HG03066 (cell line): Measurements from ENCODE around the gene EGFR.

Experiments used
- ATAC-seq: cut with Tn5 transposase; IDR thresholded peaks from one replicate; pipeline ENCODE4 v1.9.1; 2021; ENCODE audit warnings: low read depth; ENCODE audit not compliant: unreplicated experiment

EGFR gene

DNA sequence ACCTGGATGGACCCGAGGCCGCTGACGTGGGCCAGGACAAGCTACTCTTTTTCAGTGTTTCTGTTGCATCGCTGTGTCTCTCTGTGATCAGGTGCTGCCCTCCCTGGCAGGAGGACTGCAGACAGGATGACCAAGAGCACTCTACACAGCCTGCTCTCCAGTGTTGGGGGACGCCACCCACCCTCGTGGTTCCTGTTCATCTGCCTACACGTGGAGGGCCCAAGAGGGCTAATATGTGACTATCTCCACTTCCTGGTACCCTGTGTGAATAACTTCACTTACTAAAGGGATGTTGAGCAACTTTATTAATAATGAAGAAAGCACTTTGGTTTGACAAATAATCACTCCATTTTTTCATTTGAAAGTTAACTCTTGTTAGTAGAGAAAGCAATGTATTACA is 101.3 kb downstream of the EGFR start:
- ATAC-seq, result no peak

DNA sequence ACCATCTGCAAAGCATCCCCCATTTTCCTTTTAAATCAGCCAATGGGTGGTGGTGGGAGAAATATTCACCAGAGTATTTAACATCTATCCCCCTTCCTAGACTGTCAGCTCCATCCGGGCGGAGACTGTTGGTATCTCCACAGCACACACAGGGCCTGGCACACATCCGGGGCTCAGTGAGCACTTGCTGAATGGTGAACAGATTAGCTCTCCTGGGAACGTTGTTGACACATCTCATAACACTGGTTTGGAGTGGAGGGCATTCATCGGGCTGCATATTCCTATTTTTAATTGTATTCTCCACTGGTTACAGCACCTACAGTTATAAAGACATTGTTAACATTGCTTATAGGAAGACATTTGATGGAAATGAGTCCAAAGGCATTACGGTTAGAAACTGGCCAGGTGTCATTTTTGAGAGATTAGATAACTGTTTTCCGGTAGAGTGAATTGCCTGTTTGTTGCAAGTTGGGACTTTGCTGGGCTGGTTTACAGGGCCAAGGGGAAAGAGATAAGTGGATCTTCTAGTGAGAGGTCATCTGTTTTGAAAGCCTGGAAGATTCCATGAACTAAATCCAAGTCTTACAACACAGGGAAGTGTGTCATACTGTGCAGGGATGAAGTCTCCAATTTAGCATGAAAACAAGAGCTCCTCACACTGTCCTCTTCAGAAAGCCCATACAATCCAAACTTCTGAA is 101.8 kb downstream of the EGFR start:
- ATAC-seq, result no peak

DNA sequence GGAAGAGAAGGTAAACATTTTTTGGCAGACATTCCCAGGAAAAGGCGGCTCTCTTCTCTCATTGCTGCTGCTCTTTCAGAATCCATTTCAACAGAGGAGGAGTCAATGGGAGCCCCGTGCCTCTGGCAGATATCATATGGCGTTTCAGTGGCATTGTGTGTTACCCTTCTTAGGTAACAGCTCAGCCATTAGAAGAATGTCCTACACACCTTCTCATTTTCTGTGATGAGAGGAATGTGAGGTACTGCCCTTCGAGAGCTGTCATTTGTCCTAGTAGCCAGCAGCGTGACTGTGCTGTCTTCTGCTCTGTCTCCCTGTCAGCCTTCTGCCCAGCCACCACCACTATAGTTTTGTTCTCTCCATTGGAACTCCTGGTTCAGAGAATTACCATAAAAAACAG is 102.4 kb downstream of the EGFR start:
- ATAC-seq, result no peak

DNA sequence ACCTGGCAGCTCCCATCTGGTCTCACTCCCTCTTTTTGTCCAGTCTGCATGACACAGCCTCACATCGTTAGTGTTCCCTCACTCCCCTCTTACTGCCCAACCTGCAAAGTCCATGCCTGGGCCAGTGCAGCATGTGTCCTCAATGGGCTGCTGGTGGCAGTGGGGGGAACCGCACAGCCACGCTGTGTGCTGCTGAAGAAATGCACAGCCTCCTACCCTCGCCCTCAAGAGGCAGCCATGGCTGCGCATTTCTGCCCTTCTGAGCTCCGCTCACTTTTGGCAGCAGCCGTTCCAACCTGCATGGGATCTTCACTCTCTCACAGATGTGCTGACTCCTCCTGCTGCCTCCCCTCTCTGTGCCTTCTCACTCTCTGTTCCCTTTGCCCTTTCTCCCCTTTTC is 103.4 kb downstream of the EGFR start:
- no peak for ATAC-seq

DNA sequence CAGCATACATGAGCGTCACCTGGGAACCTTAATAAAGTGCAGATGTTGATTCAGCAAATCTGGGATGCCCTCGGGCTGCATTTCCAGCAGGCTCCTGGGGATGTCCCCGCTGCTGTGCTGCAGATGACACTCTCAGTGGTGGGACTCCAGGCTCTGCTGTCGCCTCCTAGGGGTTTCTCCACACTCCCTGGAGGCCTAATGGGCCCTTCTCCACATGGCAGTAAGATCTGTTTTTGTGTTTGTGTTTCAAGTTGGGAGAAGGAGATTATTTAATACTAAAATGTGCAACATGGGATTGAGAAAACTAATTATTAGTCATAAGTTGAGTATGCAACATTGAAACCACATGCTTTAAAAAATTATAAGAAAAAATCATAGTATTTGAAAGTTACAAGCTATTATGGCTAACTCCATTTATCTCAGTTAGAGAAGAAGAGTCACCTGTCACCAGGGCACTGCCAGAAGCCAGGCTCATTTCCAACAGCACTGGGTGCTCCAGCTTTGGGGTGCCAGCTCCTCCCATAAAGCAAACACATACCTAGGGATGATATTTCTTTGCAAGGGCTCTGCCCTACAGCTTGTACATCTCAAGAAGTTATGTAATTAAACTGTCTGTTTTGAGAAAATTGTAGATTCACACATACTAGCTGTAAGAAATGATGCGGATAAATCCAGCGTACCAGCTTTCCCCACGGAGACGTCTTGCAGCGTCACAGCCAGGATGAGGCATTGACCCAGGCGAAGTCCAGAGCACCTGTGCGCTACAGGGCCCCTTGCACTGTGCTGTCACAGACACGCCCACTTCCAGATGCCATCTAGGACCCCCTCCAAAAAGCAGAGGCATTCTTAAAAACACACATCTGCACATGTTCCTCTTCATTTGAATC is 106.4 kb downstream of the EGFR start:
- no peak for ATAC-seq

DNA sequence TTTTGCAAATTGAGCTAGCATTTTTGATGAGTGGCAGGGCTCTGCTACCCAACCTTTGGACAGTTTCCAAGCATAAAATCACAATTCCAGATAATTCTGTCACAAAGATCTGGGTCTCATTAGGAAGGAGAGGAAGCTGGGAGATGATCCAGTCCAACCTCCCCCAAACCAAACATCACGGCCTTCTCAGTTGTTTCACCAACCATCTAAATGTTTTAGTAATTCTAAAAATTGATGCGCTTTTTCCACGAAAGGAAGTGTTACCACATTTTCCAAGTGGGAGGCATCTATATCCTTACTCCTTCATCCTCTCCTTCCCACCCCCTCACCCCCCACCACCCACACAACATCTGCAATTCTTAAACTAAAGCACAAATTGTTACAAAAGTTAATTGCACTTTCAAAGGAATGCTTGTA is 108.3 kb downstream of the EGFR start:
- ATAC-seq, result no peak

DNA sequence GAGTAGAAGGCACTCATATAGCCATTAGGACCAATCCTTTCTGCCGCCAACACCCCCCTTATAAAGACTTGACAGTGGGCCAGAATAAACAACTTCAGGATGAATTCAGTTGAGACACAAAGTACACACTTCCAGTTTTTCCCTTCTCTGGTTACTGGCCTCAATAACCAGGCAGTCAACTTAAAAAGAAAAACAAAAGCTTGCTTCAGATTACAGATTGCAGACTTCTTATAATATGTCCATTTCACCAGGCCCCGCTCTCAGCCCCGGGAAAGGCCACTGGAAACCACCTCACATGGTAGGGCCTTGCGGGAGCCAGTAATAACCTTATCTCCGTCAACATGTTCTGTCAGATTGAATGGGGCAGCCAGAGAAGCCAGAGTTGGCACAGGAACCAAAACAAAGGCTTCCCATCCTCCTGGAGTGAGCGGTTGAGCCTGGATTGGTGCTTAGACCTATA is 108.8 kb downstream of the EGFR start:
- no peak for ATAC-seq

DNA sequence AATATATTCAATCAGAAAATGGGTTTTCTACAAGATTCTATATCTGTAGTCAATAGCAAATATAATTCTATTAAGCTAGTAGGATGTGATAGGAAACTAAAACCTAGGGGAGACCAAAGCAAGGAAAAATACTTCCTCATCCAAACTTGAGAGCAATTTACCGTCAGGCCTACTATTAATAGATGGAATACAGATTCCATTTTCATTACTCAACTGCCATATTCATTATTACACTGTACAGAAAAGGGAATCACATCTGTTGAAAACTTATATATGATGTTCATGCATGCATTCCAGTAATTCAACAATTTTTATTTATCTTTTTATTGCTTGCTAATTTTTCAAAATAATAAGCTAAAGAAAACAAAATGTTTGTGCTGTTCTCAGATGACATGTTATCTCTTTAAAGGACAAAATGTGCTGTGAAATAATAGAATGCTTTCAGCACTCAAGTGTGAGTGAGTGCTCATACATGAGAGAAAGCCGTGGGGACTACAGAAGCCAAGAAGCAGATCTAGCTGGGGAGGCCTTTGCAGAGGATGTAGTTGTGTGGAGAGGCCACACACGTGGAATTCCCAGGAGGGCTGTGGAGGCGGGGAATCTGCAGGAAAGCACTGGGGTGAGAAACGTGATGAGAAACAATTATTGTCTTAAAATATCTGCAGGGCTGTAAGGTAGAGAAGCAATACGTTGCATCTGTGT is 110.0 kb downstream of the EGFR start:
- ATAC-seq, result no peak

DNA sequence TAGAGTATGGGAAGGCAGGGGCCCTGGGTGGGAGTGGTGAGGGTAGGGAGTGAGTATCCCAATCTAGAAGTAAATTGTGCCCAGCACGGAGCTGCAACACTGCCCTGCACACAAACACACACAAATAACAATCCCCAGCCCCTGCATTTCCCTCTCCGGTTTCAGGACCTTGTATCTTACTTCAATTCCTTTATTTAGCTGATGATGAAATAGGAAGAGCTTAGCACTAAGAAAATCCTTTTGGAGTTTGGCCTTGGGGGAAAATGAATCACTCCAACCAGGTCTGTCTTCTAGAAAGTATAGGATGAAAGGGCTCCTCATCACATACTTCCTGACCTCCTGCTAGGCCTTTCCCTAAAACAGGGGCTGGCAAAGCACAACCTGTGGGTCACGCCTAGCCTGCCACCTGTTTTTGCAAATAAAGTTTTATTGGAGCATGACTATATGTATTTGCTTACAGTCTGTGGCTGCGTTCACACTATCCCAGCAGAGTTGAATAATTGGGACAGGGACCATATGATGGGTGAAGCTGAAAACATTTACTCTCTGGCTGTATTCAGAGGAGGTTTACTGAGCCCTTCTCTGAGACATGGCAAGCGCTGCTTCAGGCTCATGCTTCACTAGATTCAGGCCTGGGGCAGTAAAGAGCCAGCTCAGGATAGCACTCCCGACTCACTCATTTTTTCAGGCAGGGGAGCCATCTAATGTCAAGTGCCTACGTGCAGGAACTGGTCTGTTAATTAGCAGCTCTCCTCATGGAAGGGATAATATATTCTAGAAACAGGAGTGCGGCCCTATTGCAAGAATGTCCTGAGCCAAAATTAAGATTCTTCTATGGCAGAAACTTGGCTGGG is 111.0 kb downstream of the EGFR start:
- ATAC-seq, result no peak

DNA sequence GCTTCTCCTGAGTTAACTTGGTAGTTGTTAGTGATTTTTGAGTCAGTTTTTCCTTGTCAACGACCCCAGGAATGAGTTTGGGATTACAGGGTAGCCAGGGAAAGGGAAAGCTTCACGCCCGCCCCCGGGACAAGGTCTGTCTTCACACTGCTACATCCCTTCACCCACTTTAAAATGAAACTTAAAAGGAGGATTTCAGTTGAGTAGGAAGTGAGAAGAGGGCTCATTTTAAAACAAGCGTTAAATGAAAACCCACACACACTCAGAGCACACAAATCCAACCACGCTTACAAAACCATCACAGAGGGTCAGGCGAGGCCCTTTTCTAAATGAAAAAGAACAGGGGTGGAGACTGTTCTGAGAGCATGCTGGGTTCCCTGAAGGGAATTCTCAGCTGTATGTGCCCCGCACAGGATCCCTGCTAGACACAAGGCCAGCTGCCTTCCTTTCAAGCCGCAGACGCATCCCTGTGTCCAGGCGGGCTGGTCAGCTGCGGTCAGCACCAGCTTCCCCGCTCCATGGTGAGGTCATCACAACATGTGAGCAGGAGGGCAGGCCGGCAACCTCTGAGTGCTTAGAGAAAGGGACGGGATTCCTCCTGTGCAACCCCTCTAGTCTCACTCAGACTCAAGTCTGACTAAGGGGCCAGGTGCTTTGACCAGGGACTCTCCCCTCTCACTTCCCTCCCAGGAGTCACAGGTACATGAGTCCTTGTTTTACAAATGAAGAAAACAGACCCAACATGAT is 111.8 kb downstream of the EGFR start:
- no peak for ATAC-seq

DNA sequence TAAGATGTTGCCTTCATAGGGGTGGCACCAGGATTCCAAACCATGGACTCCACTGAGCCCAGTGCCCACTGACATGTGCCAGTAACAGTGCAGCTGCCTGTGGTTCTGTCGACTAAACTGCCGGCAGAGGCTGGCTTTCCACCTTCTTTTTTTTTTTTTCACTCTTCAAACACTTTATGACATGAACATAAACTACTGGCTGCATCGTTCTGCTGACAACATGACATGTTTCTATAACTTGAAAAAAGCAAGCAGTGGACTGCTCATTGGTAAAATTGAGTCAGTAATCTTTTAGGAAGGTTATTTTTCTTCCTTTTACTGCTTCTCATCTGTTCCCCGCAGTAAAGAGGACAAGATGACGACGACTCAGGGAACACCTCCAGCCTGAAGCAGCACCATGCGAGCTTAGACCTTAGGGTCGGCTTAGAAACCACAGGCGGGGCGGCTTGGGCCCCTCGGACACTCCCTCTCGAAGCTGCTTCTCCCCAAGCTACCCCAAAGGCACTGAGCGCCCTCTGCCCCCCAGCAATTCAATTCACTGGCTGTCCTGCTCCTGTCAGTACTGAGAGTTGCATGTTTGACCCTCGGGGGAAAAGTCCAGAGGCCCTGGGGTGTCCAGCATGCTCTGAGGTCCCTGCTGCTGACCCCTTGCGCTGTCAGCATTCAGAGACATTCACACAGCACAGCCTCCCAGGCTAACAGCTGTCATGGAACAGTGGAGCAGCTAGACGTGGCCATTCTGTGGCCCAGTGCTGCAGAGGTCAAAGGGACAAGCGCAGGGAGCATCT is 112.5 kb downstream of the EGFR start:
- no peak for ATAC-seq

DNA sequence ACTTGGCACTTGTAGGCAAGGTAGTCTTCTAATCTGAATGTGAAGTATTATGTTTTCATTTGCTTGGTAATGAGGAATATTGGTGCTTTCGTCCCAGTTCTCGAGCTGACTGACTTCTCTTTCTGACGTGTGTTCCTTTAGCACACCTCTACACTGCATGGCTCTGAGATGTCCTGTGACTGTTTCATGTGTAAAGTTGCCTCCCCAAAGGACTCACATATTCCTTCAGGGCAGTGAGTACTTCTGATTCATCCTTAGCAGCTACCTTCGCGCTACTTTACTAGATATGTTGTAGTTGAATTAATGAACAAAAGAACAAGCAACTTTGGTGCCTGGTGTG is 113.7 kb downstream of the EGFR start:
- no peak for ATAC-seq

DNA sequence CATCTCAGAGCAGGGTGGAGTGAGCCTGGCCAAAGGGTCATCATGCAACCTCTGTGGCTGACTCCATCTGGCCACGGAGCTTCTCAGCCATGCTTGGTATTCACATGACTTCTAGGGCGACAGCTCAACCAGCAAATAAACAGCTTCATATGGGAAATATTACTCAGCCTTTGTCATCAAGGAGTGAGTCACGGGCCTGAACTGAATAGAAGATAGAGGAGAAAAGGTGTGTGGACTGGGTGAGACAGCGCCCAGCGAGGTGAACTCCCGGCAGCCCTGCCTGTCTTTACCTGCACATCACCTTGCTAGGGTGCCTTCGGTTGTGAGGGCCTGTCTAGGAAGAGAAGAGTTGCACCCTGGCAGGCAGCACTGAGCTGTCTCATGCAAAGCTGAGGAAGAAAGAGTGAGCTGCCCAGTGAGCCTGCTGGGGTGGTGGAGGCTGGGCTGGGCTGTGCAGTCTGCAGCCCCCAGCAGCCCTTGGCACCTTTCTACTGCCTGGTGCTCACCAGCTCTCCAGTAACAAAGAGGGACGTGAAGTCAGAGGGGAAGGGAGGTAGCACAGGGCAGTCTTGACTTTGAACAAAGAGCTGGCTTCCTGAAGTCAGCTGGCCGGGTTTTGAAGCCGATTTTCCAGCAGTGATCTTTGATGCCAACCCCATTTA is 114.2 kb downstream of the EGFR start:
- no peak for ATAC-seq

DNA sequence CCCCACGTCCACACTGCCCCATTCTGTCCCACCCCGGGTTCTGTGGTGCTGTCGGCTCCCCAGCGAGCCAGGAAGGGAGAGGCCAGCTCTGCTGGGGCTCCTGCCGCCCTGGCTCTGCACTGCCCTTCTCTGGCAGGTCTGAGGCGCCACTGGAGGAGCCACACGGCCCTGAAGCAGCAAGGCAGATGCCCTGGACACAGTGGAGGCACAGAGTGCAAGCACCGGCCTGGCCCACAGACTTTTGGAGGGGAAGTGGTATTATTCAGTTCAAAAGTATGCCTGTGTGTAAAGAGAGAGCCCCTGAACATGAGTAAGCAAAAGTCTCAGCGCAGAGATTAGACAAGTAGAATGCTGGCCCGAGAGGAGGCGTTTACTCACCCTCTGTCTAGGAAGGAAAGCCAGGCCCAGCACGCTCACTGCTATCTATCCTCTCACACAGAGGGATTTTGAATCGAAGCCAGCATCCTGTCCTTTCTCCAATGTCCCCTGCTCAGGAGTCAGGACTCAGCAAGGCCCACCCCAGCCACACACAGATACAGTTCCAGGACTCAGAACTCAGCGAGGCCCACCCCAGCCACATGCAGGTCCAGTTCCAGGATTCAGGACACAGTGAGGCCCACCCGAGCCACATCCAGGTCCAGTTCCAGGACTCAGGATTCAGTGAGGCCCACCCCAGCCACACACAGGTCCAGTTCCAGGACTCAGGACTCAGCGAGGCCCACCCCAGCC is 115.0 kb downstream of the EGFR start:
- no peak for ATAC-seq

DNA sequence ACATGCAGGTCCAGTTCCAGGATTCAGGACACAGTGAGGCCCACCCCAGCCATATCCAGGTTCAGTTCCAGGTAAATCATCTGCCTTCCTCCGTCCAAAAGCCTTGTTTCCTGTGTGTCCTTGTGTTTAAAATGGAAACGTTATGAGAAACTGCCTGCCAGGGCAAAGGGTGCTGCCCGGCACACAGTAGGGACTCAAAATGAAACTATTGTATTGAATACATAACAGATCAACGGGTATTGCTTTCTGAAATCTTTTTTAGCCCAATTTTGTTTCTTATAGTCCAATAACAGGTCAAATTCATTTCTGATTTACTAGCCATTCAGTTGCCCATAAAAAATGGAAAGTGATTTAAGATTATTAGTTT is 115.5 kb downstream of the EGFR start:
- no peak for ATAC-seq

DNA sequence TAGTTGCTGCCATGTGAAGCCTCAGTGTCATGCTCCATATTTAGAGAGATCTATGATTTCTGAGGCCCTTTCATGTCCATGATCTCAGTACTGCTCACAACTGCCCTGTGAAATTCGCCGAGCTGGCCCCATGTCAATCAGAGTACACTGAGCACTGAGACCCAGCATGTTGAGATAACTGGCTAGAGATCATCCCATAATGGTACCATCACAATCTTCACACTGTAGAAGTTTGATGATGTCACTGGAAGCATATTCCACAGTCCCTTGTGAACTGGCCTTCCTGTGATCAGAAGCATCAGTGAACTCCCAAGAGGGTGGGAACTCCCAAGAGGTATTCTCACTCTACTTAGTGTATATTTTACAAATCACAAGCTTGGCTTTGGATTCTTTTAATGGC is 116.0 kb downstream of the EGFR start:
- no peak for ATAC-seq

DNA sequence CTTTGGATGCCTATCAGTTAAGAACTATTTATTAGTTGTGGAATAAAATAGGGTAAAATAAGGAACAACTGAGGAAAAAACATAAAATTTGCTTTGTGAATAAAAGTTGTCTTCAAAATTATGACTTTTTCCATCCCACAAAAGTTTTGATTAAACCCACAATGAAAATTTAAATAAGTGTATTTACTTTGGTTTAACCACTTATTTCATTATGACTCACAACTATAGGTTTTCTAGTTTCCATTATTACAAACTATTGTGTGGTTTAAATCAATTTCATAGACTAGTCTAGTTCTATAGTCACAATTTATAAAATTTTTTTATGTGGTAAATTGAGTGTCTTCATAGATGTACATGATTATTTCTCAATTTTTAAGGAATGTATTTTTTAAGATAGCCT is 116.6 kb downstream of the EGFR start:
- ATAC-seq, result no peak

DNA sequence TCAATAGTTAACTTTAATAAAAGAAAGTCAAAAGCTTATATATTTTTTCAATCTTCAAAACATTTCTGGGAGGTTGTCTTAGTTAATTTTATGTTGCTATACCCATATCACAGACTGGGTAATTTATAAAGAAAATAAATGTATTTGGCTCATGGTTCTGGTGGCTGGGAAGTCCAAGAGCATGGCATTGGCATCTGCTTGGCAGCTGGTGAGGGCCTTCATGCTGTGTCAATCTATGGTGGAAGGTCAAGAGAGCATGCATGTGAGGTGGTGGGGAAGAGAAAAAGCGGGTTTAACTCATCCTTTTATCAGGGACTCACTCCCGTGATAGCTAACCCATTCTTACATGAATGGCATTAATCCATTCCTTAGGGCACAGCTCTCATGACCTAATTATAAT is 119.8 kb downstream of the EGFR start:
- no peak for ATAC-seq
